AG04450 (cell line): ENCODE results near the gene SUMO3. TPM values are rescaled to one million over a fixed set of nuclear protein-coding genes. Genes with fewer than 3 reads are reported as not detected.

Experiments
- CTCF ChIA-PET: fragments of 300-600, 350-600 bp; formaldehyde crosslinking; extraction: SDS; loops from one replicate; lab custom pipeline; 2022; ENCODE audit warnings: antibody characterized with exemption, inconsistent platforms; lab: Charles Lee
- POLR2A ChIA-PET: fragments of 350-600 bp; formaldehyde crosslinking; extraction: SDS; loops from one replicate; lab custom pipeline; 2021; ENCODE audit warnings: antibody characterized with exemption, inconsistent platforms; lab: Yijun Ruan, JAX
- DNase-seq: peaks from one replicate; pipeline ENCODE4 v3.0.0-alpha.2; 2011; ENCODE audit warnings: low read depth, low spot score
- H3K27ac ChIP-seq: one replicate; pipeline ENCODE4 v1.5.1; 2012; ENCODE audit warnings: low read depth, low read length, control low read depth
- H3K27me3 ChIP-seq: one replicate; pipeline ENCODE4 v1.6.0; 2012; ENCODE audit warnings: low read length; ENCODE audit not compliant: control insufficient read depth, insufficient read depth
- H3K4me3 ChIP-seq: 2 replicates; pipeline ENCODE4 v1.5.1; 2011; ENCODE audit warnings: mild to moderate bottlenecking, low read depth, low read length, control low read depth
- H3K9me3 ChIP-seq: 2 replicates; pipeline ENCODE4 v1.5.1; 2012; ENCODE audit warnings: low read length; ENCODE audit not compliant: control insufficient read depth, insufficient read depth
- CTCF ChIP-seq: IDR thresholded peaks from 2 replicates; pipeline ENCODE4 v1.5.1; 2011; ENCODE audit warnings: low read depth, low read length, control low read depth, inconsistent platforms
- polyA minus RNA-seq: library from RNA; depleted of rRNA, polyadenylated mRNA; stranded (reverse); fragments of >200 nt; gene quantifications from 2 replicates; pipeline ENCODE4 v1.2.3, GENCODE V29; 2011; rRNA and poly(A)+ RNA removed
- polyA plus RNA-seq: library from polyadenylated mRNA; depleted of rRNA; stranded (reverse); fragments of >200 nt; gene quantifications from 2 replicates; pipeline ENCODE4 v1.2.3, GENCODE V29; 2011; rRNA removed

SUMO3 gene
- polyA plus RNA-seq: 113 and 134 TPM in 2 replicates
- polyA minus RNA-seq: 75.0 and 75.8 TPM in 2 replicates

- peak within 1 kb of the TSS; percentile 78 for H3K4me3 ChIP-seq
- ChIA-PET POLR2A (interaction anchor here (0.7 to 1.1 kb wide), 3 partner anchors 16 to 115 kb away, joined by 3 to 7 read pairs (median 4); partner anchors contain the start of gene UBE2G2), CTCF (interaction anchor here (0.7 kb wide), 1 partner anchor 9 kb away, joined by 3 read pairs; no protein-coding TSS in a partner anchor)
- no peak for TF ChIP-seq CTCF
- H3K27me3 ChIP-seq: no peaks in the 10 kb centered on the region
- H3K9me3 ChIP-seq: peaks cover 30% of the 10 kb centered on the region
- peak; percentile 42 for DNase-seq
- no peak within 1 kb of the TSS for H3K27ac ChIP-seq
These were observed at the start of gene SUMO3 for GRCh38 chr21:44817914-44818639. Gene SUMO3, minus strand, starts transcription at chr21:44818062. Its CDS starts 94 bp downstream, at chr21:44817968.

- POLR2A ChIA-PET: interaction anchor here (0.7 kb wide), 1 partner anchor 66 kb away, joined by 3 read pairs; the partner anchor contains the start of gene UBE2G2
- CTCF ChIA-PET: interaction anchor here (1.6 kb wide), 1 partner anchor 74 kb away, joined by 5 read pairs; no protein-coding TSS in a partner anchor
- Histone ChIP-seq H3K4me3 (no peak overlapping the region), H3K27ac (no peak overlapping the region), H3K27me3 (no peaks in the 10 kb centered on the region), H3K9me3 (no peaks in the 10 kb centered on the region; the same call in 1 of the 2 replicates)
- DNase-seq: no peak
- TF ChIP-seq CTCF: no peak
These were observed 49.6 kb upstream of the SUMO3 start for GRCh38 chr21:44867464-44867863.

- DNase-seq: no peak
- H3K27ac ChIP-seq: no peak overlapping the region
- TF ChIP-seq CTCF: no peak
- ChIA-PET CTCF (interaction anchor here (1.6 kb wide), 1 partner anchor 73 kb away, joined by 5 read pairs; no protein-coding TSS in a partner anchor), POLR2A (interaction anchor here (0.7 kb wide), 1 partner anchor 65 kb away, joined by 3 read pairs; the partner anchor contains the start of gene UBE2G2)
- H3K9me3 ChIP-seq: no peaks in the 10 kb centered on the region; the same call in 1 of the 2 replicates
- no peaks in the 10 kb centered on the region for H3K27me3 ChIP-seq
- no peak overlapping the region for H3K4me3 ChIP-seq
These were observed 48.9 kb upstream of the SUMO3 start for GRCh38 chr21:44866780-44867179.

GRCh38 chr21:44865561-44866280 is 47.9 kb upstream of the SUMO3 start:
- POLR2A ChIA-PET: no interaction called here
- no peak overlapping the region for H3K4me3 ChIP-seq
- no peak overlapping the region for H3K27ac ChIP-seq
- H3K27me3 ChIP-seq: no peaks in the 10 kb centered on the region
- DNase-seq: no peak
- H3K9me3 ChIP-seq: no peaks in the 10 kb centered on the region; the same call in 1 of the 2 replicates
- no peak for TF ChIP-seq CTCF
- CTCF ChIA-PET: interaction anchor here (0.6 kb wide), 1 partner anchor 271 kb away, joined by 3 read pairs; no protein-coding TSS in a partner anchor
